Activated naive CD4-positive, alpha-beta T cell treated with anti-CD3 and anti-CD28 coated beads, Interleukin-2, amount 10 ng/mL, durations not matched to agents 7 days and 5 days (primary cell): ENCODE results near the gene PEX10.

ENCODE experiments used
- CTCF ChIA-PET: fragments of 350-600 bp; sonication (Branson Sonifier 250); formaldehyde crosslinking; loops from one replicate; lab custom pipeline; 2021; ENCODE audit warnings: antibody characterized with exemption; lab: Charles Lee
- DNase-seq: peaks from one replicate; pipeline ENCODE4 v3.0.0-alpha.2; 2020
- H3K27ac Mint-ChIP-seq: one replicate; pipeline ENCODE4 v1.8.0; 2021; ENCODE audit warnings: mild to moderate bottlenecking, moderate library complexity, mixed read lengths
- H3K27me3 Mint-ChIP-seq: one replicate; pipeline ENCODE4 v1.8.0; 2021; ENCODE audit warnings: mild to moderate bottlenecking, mixed read lengths
- H3K36me3 Mint-ChIP-seq: one replicate; pipeline ENCODE4 v1.8.0; 2021; ENCODE audit warnings: mixed read lengths
- H3K4me1 Mint-ChIP-seq: one replicate; pipeline ENCODE4 v1.8.0; 2021; ENCODE audit warnings: mixed read lengths
- H3K4me3 Mint-ChIP-seq: one replicate; pipeline ENCODE4 v1.8.0; 2021; ENCODE audit warnings: mild to moderate bottlenecking, moderate library complexity, mixed read lengths
- H3K9me3 Mint-ChIP-seq: one replicate; pipeline ENCODE4 v1.8.0; 2021; ENCODE audit warnings: mixed read lengths

Gene PEX10

GRCh38 chr1:2389644-2390043 lies 22.7 kb downstream of the PEX10 start:
- CTCF ChIA-PET, result interaction anchor here (0.7 to 3.9 kb wide), 4 partner anchors 9 to 194 kb away, joined by 3 to 22 read pairs (median 11); partner anchors contain the start of gene FAAP20
- Mint-ChIP-seq H3K27me3 (no peaks in the 10 kb centered on the region), H3K9me3 (no peaks in the 10 kb centered on the region), H3K4me3 (peak overlapping the region; percentile 78), H3K27ac (no peak overlapping the region), H3K4me1 (peaks cover 38% of the 10 kb centered on the region), H3K36me3 (peaks cover 21% of the 10 kb centered on the region)
- no peak for DNase-seq

GRCh38 chr1:2388004-2388913 lies 24.1 kb downstream of the PEX10 start:
- no peak overlapping the region for H3K27ac Mint-ChIP-seq
- H3K4me1 Mint-ChIP-seq, result peaks cover 28% of the 10 kb centered on the region
- no peaks in the 10 kb centered on the region for H3K27me3 Mint-ChIP-seq
- no peak for DNase-seq
- H3K9me3 Mint-ChIP-seq, result no peaks in the 10 kb centered on the region
- H3K36me3 Mint-ChIP-seq, result peaks cover 11% of the 10 kb centered on the region
- H3K4me3 Mint-ChIP-seq, result no peak overlapping the region
- CTCF ChIA-PET, result interaction anchor here (1.4 to 3.9 kb wide), 3 partner anchors 9 to 193 kb away, joined by 3 to 22 read pairs (median 8); partner anchors contain the start of gene FAAP20

DNA sequence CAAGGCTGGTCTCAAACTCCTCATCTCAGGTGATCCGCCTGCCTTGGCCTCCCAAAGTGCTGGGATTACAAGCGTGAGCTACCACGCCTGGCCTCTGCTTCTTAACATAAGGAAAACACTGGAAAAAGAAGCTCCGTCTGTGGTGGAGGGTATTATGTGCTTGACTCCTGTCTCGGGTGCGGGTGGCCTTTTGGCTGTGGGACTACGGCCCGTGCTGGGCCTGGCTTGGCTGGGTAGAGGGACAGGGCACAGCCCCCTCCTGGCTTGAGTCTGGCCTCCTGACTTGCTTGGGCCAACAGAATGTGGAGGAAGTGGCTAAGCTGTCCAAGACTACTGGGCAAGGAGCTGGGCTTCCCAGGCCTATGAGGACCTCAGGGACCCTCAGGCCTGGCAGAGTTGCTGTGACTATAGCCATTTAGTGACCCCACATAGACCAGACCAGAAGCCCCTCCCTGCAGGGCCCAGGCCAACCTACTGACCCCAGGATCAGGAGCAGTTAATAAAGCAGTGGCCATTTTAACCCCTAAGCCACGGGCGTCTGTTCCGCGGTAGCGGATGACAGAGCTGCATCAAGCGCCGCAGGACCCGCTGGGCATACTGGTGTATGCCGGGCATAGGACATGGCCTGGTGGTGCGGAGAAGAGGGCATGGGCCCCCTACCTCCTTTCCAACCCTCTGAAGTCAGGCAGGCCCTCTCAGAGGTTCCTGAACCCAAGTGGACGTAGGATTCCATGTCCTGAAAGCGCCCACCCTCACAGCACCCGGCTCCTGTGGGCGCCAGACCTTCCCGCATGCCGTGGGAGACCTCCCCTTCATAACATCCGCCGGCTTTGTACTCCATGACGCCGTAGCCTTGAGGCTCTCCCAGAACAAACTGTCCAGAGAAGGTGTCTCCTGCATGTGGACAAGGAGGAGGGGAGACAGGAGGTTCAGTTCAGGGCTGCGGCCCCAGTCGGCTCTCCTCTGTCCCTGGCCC lies 25.4 kb downstream of the PEX10 start:
- Mint-ChIP-seq H3K9me3 (no peaks in the 10 kb centered on the region), H3K27me3 (no peaks in the 10 kb centered on the region), H3K36me3 (no peaks in the 10 kb centered on the region), H3K4me1 (peaks cover 19% of the 10 kb centered on the region), H3K27ac (no peak overlapping the region), H3K4me3 (no peak overlapping the region)
- no peak for DNase-seq
- CTCF ChIA-PET, result interaction anchor here (2.0 kb wide), 1 partner anchor 192 kb away, joined by 8 read pairs; the partner anchor contains the start of gene FAAP20

GRCh38 chr1:2385606-2386280 lies 26.6 kb downstream of the PEX10 start:
- Mint-ChIP-seq H3K9me3 (no peaks in the 10 kb centered on the region), H3K36me3 (no peaks in the 10 kb centered on the region), H3K27me3 (no peaks in the 10 kb centered on the region), H3K4me1 (peaks cover 19% of the 10 kb centered on the region), H3K4me3 (no peak overlapping the region), H3K27ac (no peak overlapping the region)
- CTCF ChIA-PET, result interaction anchor here (2.0 to 9.8 kb wide), 2 partner anchors 188 to 191 kb away, joined by 8 to 217 read pairs; partner anchors contain the start of gene FAAP20
- no peak for DNase-seq

- Mint-ChIP-seq H3K9me3 (no peaks in the 10 kb centered on the region), H3K4me1 (peaks cover 12% of the 10 kb centered on the region), H3K36me3 (no peaks in the 10 kb centered on the region), H3K27me3 (no peaks in the 10 kb centered on the region), H3K4me3 (no peak overlapping the region), H3K27ac (no peak overlapping the region)
- CTCF ChIA-PET, result interaction anchor here (9.8 kb wide), 1 partner anchor 188 kb away, joined by 217 read pairs; the partner anchor contains the start of gene FAAP20
- DNase-seq, result no peak
Measured at GRCh38 chr1:2384941-2385481, 27.4 kb downstream of the PEX10 start.

- no peak overlapping the region for H3K4me3 Mint-ChIP-seq
- H3K36me3 Mint-ChIP-seq, result no peaks in the 10 kb centered on the region
- no peak overlapping the region for H3K27ac Mint-ChIP-seq
- no peaks in the 10 kb centered on the region for H3K9me3 Mint-ChIP-seq
- no peak for DNase-seq
- H3K4me1 Mint-ChIP-seq, result peaks cover 6% of the 10 kb centered on the region
- CTCF ChIA-PET, result interaction anchor here (9.8 kb wide), 1 partner anchor 187 kb away, joined by 217 read pairs; the partner anchor contains the start of gene FAAP20
- H3K27me3 Mint-ChIP-seq, result no peaks in the 10 kb centered on the region
Measured at GRCh38 chr1:2384130-2384860, 28.1 kb downstream of the PEX10 start.

- Mint-ChIP-seq H3K9me3 (no peaks in the 10 kb centered on the region), H3K27me3 (no peaks in the 10 kb centered on the region), H3K4me3 (no peak overlapping the region), H3K27ac (no peak overlapping the region), H3K36me3 (no peaks in the 10 kb centered on the region), H3K4me1 (peaks cover 6% of the 10 kb centered on the region)
- CTCF ChIA-PET, result interaction anchor here (3.0 to 9.8 kb wide), 2 partner anchors 186 to 193 kb away, joined by 19 to 217 read pairs; partner anchors contain the start of gene FAAP20
- no peak for DNase-seq
Measured at GRCh38 chr1:2383576-2383975, 28.8 kb downstream of the PEX10 start.

- no peak overlapping the region for H3K4me3 Mint-ChIP-seq
- H3K9me3 Mint-ChIP-seq, result no peaks in the 10 kb centered on the region
- no peaks in the 10 kb centered on the region for H3K36me3 Mint-ChIP-seq
- H3K27me3 Mint-ChIP-seq, result no peaks in the 10 kb centered on the region
- peaks cover 6% of the 10 kb centered on the region for H3K4me1 Mint-ChIP-seq
- DNase-seq, result peak; percentile 51
- CTCF ChIA-PET, result interaction anchor here (0.7 to 9.8 kb wide), 17 partner anchors 8 to 418 kb away, joined by 3 to 217 read pairs (median 5); partner anchors contain the start of genes FAAP20, MORN1 and RER1
- peak overlapping the region; percentile 49 for H3K27ac Mint-ChIP-seq
Measured at GRCh38 chr1:2382621-2383361, 29.6 kb downstream of the PEX10 start.

DNA sequence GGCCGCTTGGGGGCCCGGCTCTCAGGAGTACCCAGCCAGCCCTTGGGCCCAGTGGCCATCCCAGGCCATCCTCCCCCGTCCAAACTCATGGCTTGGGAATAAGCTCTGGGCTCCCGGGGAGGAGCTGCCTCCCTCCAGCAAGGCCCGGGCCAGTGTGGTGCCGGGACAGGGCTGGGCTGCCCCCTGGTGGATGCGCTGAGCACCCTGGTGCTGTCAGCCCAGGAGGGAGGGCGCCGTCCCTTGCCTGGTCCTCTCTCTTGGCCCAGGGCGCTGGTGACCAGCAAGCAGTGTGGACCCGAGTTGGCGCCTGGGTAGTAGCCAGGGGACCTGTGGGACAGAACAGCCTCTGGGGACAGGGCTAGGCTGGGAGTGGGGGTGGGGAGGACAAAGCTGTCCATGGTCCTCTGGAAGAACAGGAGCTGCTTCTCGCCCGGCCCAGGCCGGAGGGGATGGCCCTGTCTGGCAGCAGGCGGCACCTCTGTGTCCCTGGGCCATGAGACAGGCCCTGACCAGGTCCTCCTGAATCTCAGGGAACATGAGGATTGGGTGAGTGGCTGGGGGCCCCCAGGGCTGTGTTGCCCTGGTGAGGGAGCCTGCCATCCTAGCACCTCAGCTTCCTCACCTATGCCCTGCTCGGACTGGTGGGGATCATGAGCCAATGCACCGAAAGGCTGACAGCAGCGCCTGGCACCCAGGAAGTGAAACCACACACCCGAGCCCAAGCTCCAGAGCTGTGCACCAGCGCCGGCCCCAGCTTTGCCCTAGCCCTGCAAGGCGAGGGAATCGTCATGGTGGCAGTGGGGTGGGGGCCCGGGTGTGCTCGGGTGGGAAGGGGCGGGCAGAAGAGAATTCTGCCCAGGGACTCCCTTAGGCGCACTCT lies 30.4 kb downstream of the PEX10 start:
- peaks cover 6% of the 10 kb centered on the region for H3K4me1 Mint-ChIP-seq
- DNase-seq, result peak; percentile 87
- no peak overlapping the region for H3K4me3 Mint-ChIP-seq
- CTCF ChIA-PET, result interaction anchor here (0.6 to 9.8 kb wide), 28 partner anchors 9 to 529 kb away, joined by 3 to 217 read pairs (median 4); partner anchors contain the start of genes FAAP20, MORN1, PEX10 and RER1
- no peaks in the 10 kb centered on the region for H3K36me3 Mint-ChIP-seq
- no peaks in the 10 kb centered on the region for H3K9me3 Mint-ChIP-seq
- no peaks in the 10 kb centered on the region for H3K27me3 Mint-ChIP-seq
- H3K27ac Mint-ChIP-seq, result no peak overlapping the region

- H3K9me3 Mint-ChIP-seq, result no peaks in the 10 kb centered on the region
- no peaks in the 10 kb centered on the region for H3K27me3 Mint-ChIP-seq
- peaks cover 6% of the 10 kb centered on the region for H3K4me1 Mint-ChIP-seq
- DNase-seq, result no peak
- H3K36me3 Mint-ChIP-seq, result no peaks in the 10 kb centered on the region
- CTCF ChIA-PET, result interaction anchor here (0.6 to 9.8 kb wide), 21 partner anchors 10 to 528 kb away, joined by 3 to 217 read pairs (median 4); partner anchors contain the start of genes FAAP20, MORN1, PEX10 and RER1
- H3K4me3 Mint-ChIP-seq, result no peak overlapping the region
- H3K27ac Mint-ChIP-seq, result no peak overlapping the region
Measured at GRCh38 chr1:2380816-2381591, 31.4 kb downstream of the PEX10 start.
